Testis (tissue), 3 donors: ENCODE results near the gene PHACTR3. TPM values are rescaled to one million over a fixed set of nuclear protein-coding genes. Genes with fewer than 3 reads are reported as not detected.

Experiments
- DNase-seq: peaks from one replicate; pipeline ENCODE4 v3.0.0-alpha.2; 2019
- H3K27ac ChIP-seq, 2 donors: fragments of 200-600 bp; sonication (generic); one replicate each; pipeline ENCODE4 v1.5.1; 2019
- H3K27me3 ChIP-seq: fragments of 200-600 bp; sonication (generic); one replicate; pipeline ENCODE4 v1.5.1; 2019
- H3K36me3 ChIP-seq: fragments of 200-600 bp; sonication (generic); one replicate; pipeline ENCODE4 v1.5.1; 2017; ENCODE audit warnings: low read depth; ENCODE audit errors: missing control alignments
- H3K4me1 ChIP-seq: fragments of 200-600 bp; sonication (generic); one replicate; pipeline ENCODE4 v1.5.1; 2019
- H3K4me3 ChIP-seq, 2 donors: fragments of 200-600 bp; sonication (generic); one replicate each; pipeline ENCODE4 v1.5.1; 2017 to 2019
- H3K9me3 ChIP-seq: fragments of 200-600 bp; sonication (generic); one replicate; pipeline ENCODE4 v1.5.1; 2017
- CTCF ChIP-seq, 3 experiments: fragments of 450-650 bp in 2 of 3; fragments of 200-600 bp in 1 of 3; sonication (generic) in 1 of 3; IDR thresholded peaks; one replicate each; pipeline ENCODE4 v1.5.1; 2016 to 2019; ENCODE audit warnings: antibody characterized with exemption in 3 of 3, mild to moderate bottlenecking in 2 of 3, moderate library complexity in 1 of 3
- POLR2A ChIP-seq: fragments of 450-650 bp; IDR thresholded peaks from one replicate; pipeline ENCODE4 v1.6.1; 2017; ENCODE audit warnings: antibody characterized with exemption, mild to moderate bottlenecking, moderate library complexity
- WGBS, 2 donors: methylation state at CpG; one replicate each; pipeline ENCODE4 v1.1.5; 2018; 5-methylcytosine and 5-hydroxymethylcytosine counted together
- intact Hi-C: fragments of 100-400 bp; cut with DNase I; formaldehyde crosslinking; loops from one replicate; pipeline ENCODE4 v1.15.1; 2023; ENCODE audit warnings: low total_unique reads
- polyA plus RNA-seq: library from polyadenylated mRNA; stranded (reverse); fragments of 350-450 nt; fragmentation: Illumina TruSeq; extraction: RNeasy Lipid Tissue Mini Kit (QIAGEN cat#74804); gene quantifications from one replicate; pipeline ENCODE4 v1.2.3, GENCODE V29; 2014; ENCODE audit warnings: low read depth, low replicate concordance; ENCODE audit not compliant: insufficient read depth
- total RNA-seq, 2 donors: library from RNA; depleted of rRNA; stranded (reverse); fragments of >200 nt; gene quantifications; one replicate each; pipeline ENCODE4 v1.2.3, GENCODE V29; 2016

PHACTR3 gene
- total and polyA plus RNA-seq, 3 donors from 2014 or later: 0.94 to 1.2 (median 1.1) TPM

- Histone ChIP-seq H3K27me3 (no peaks in the 10 kb centered on the region), H3K36me3 (no peaks in the 10 kb centered on the region), H3K27ac (no peak overlapping the region), H3K4me3 (no peak overlapping the region), H3K9me3 (no peaks in the 10 kb centered on the region), H3K4me1 (no peaks in the 10 kb centered on the region)
- no peak for DNase-seq
- intact Hi-C loops: no loop called here
- TF ChIP-seq POLR2A (no peak), CTCF (IDR thresholded peaks at IDR 0.05) (no peak)
- 81 to 89% methylated on average over 9 to 10 of the region's 10 CpGs for WGBS, 2 donors
Observed at GRCh38 chr20:59753836-59754235, 149.5 kb downstream of the PHACTR3 start.

GRCh38 chr20:59754551-59754950, 150.2 kb downstream of the PHACTR3 start:
- intact Hi-C loops: no loop called here
- no peaks in the 10 kb centered on the region for H3K4me1 ChIP-seq
- H3K36me3 ChIP-seq: no peaks in the 10 kb centered on the region

GRCh38 chr20:59756241-59756640, 151.9 kb downstream of the PHACTR3 start:
- DNase-seq: no peak
- no peaks in the 10 kb centered on the region for H3K9me3 ChIP-seq
- intact Hi-C loops: no loop called here
- no peaks in the 10 kb centered on the region for H3K36me3 ChIP-seq
- WGBS, 2 donors: 85 to 89% methylated on average over 18 of the region's 18 CpGs
- H3K27ac ChIP-seq: no peak overlapping the region
- H3K27me3 ChIP-seq: no peaks in the 10 kb centered on the region
- H3K4me1 ChIP-seq: no peaks in the 10 kb centered on the region
- H3K4me3 ChIP-seq: no peak overlapping the region
- TF ChIP-seq CTCF (IDR thresholded peaks at IDR 0.05): no peak
- TF ChIP-seq POLR2A: no peak

More at GRCh38 chr20:59754551-59754950, 150.2 kb downstream of the PHACTR3 start:
- H3K27me3 ChIP-seq: no peaks in the 10 kb centered on the region
- no peak overlapping the region for H3K4me3 ChIP-seq
- H3K9me3 ChIP-seq: no peaks in the 10 kb centered on the region
- WGBS, 2 donors: 81 to 90% methylated on average over 6 to 9 of the region's 9 CpGs
- TF ChIP-seq CTCF (IDR thresholded peaks at IDR 0.05) (no peak), POLR2A (no peak)
- DNase-seq: no peak
- H3K27ac ChIP-seq: no peak overlapping the region

- intact Hi-C loops: no loop called here
- TF ChIP-seq POLR2A (no peak), CTCF (IDR thresholded peaks at IDR 0.05) (no peak)
- 74 to 88% methylated on average over 2 of the region's 2 CpGs for WGBS, 2 donors
- DNase-seq: no peak
- no peak overlapping the region for H3K27ac ChIP-seq
- no peaks in the 10 kb centered on the region for H3K27me3 ChIP-seq
- H3K4me1 ChIP-seq: no peaks in the 10 kb centered on the region
- H3K4me3 ChIP-seq: no peak overlapping the region
- H3K9me3 ChIP-seq: no peaks in the 10 kb centered on the region
- no peaks in the 10 kb centered on the region for H3K36me3 ChIP-seq
Observed at GRCh38 chr20:59764037-59764436, 159.7 kb downstream of the PHACTR3 start.

- 93 to 96% methylated on average over 4 of the region's 4 CpGs for WGBS, 2 donors
- TF ChIP-seq CTCF (IDR thresholded peaks at IDR 0.05) (no peak), POLR2A (no peak)
- intact Hi-C loops: no loop called here
- Histone ChIP-seq H3K9me3 (no peaks in the 10 kb centered on the region), H3K4me1 (no peaks in the 10 kb centered on the region), H3K27me3 (no peaks in the 10 kb centered on the region), H3K27ac (no peak overlapping the region), H3K36me3 (no peaks in the 10 kb centered on the region), H3K4me3 (no peak overlapping the region)
- peak; percentile 21 for DNase-seq
Observed at GRCh38 chr20:59765599-59766177, 161.3 kb downstream of the PHACTR3 start.
